ENCODE measurements around the gene MFN2.

GRCh38 chr1:11963622-11964021 is 16.6 kb upstream of the MFN2 start:
- TF ChIP-seq POLR2A (IDR thresholded peaks at IDR 0.05), result no peak
- TF ChIP-seq EP300 (IDR thresholded peaks at IDR 0.05), result no peak
